HG02970 (cell line): ENCODE data around the gene GSX2.

Experiments used
- ATAC-seq: cut with Tn5 transposase; IDR thresholded peaks from one replicate; pipeline ENCODE4 v1.9.1; 2021; ENCODE audit warnings: mild to moderate bottlenecking, moderate library complexity, moderate number of reproducible peaks; ENCODE audit not compliant: unreplicated experiment, low FRiP score

The GSX2 gene

DNA sequence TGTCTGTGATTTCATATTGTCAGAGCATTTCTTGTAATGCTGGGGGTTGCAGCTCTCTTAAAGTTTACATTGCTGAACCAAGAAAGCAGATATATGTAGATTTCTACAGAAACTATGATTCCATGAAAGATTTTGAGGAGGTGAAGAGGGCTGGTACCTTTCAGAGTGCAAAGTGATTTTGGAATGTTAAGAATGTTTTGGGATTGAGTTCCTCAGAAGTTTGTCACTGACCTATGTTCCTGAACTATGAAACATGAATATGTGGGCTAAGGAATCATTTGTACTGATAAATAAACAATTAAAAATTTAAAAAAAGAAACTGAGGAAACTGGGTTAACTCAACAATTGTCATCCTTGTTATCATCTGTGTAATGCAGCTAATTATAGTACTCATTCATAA is 23.3 kb upstream of the GSX2 start:
- no peak for ATAC-seq

- no peak for ATAC-seq
Measured at GRCh38 chr4:54077812-54078211, 22.2 kb upstream of the GSX2 start.

- ATAC-seq: no peak
Measured at GRCh38 chr4:54082168-54082567, 17.8 kb upstream of the GSX2 start.

DNA sequence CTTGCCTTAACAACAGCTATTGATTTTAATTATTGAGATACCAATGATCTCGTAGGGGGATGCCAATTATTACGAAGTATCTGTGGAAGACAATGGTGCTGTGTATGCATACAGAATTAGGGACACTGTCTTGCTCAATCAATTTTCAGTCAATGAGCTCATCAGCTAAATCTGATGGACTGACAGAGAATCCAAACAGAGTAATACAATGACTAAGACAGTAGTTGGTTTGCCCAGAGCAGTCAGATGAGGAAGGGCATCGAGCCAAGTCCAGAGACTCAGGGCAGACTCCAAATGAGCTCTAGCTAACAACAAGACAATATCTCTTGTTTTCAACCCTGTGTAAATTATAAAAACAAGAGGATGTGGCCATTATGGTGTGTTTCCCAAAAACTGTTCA is 14.7 kb upstream of the GSX2 start:
- no peak for ATAC-seq

- ATAC-seq: no peak
Measured at GRCh38 chr4:54089875-54090274, 10.1 kb upstream of the GSX2 start.

DNA sequence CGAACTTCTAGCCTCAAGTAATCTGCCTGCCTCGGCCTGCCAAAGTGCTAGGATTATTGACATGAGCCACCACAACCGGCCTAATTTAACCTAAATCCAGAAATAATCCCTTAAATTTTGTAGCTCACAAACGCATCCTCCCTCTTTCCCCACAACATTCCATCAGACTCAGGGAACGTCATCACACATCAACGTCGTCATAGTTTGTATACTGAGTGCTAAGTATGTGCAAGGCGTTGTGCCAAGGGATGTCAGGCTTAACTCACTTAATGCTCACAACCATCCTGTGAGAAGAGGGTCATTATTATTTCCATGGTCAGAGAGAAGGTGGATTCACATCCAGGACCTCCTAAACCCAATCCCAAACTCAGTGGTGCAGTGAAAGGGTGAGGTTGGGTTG is 9.6 kb upstream of the GSX2 start:
- ATAC-seq: no peak

GRCh38 chr4:54090804-54091623 is 8.9 kb upstream of the GSX2 start:
- ATAC-seq: peak; percentile 53

DNA sequence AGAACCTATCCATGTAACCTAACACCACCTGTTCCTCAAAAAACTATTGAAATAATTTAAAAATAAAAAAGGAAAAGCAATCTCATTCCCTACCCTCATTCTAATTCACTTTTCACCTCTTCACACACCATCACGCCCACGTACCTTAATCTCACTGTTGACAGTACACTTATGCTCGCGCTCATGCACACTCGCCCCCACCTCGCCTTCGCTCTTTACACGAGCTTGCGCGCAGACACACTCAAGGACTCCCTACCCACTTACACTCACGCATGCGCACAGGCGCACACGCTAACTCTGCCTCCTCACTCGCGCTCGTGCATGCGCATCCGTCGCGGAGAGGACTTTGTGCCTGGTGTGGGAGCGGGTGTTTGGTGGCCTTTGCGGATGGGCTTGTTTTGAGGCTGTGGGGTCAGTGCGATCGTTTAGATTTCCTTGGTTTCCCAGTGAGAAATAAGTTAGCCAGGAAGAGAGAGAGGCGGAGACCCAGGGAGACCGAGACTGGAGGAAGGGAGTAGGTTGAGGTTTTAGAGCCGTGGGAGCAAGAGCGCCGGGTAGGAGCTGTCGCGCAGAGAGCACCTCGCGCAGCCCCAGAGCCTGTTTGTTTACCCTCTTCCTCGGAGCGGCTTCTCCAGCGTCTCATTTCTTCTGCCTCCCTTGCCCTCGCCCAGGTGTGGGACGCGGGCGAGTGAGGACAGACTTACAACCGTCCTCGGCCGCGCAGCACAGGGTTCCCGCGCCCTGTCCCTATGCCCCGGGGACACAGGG is 8.1 kb upstream of the GSX2 start:
- ATAC-seq: no peak

DNA sequence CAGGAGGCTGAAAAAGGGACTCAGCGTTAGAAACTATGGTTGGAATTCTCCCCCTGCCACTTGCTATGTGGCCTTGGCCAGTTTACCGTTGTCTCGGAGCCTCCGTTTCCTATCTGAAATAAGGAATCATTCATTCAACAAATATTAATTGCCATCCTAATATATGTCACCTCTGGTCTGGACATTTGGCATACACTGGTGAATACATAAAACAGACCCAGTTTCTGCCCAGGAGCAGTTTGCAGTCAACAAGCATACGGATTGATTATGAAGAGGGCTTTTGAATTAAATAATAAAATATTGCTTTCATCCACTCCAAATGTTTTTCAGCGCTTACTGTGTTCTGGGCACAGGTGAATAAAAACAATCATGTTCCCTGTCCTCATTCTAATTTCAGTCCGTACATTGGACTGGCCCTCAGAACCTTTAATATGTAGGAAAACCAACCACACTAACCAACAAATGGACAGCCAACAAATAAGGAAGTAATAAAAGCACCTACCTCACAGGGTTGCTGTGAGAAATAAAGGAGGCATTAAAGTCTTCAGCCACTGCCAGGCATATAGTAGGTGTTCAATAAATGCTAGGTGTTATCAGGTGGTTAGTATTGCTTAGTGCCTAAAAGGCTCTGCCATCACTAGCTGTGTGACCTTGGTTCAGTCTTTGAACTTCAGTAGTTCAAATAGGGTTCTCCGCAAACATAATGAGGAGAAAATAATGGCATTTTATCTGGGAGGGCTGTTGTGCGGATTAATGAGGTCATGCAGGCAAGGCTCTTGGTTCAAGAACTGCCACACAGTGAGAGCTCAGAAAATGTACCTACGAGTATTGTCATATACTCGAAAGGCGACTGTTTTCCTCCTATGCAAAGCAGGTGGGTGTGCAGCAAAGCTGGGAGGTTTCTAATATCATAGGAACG is 7.3 kb upstream of the GSX2 start:
- ATAC-seq: no peak

DNA sequence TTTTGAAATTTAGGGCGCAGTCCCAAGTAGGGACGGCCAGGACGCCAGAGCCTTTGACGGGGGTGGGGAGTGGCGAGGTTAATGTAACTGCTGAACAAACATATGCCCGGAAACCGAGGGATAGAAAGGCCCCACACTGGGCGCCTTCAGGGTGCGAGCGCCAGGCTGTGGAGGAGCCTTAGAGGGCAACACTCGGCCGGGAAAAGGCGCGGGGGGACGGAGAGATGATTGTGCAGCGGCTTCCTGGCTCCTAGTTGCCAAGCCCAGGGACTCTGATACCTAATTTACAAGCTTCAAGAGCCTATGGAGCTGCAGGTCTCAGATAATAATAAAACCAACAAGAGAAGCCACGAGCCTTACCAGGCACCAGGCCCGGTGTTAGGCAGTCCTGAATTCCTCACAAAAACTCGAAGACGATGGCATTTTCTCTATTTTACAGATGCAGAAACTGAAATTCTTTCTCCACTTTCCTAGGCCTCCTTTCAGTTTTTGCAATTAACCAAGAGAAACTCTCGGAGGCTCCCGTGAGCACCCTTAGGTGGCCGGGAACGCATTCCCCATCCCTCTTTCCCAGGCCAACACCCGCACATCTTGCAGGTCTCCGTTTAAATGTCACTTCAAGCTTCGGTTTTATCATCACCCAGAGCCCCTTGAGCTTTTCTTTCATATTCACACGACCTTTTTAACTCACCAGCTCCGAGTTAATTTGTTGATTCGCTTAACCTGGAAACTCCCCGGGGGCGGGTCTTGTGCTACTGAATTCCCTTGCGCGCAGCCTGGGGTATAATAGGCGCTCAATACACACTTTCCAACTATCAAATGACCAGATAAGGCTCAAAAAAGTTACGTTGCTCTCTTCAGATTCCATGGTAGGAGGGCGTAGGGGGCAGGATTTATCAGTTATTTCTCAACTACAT is 6.4 kb upstream of the GSX2 start:
- ATAC-seq: no peak

DNA sequence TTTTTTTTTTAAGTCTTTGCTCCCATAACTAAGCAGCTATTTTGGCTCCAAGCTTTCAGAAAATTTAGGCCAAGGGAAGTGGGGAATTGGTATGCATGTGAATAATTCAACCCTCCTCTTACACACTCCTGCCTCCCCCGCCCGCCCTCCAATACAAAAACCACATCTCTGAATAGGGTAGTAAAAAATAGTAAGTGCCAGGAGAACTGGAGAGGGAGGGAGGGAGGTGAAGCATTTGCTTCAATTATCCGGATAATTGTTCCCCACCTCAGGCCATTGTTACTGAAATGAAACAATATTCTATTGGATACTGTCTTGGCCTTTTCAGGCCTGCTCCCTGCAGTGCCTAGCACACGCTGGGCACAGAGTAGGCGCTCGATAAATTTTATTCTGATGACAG is 5.5 kb upstream of the GSX2 start:
- ATAC-seq: no peak

- no peak for ATAC-seq
Measured at GRCh38 chr4:54095110-54095825, 4.7 kb upstream of the GSX2 start.

- ATAC-seq: no peak
Measured at GRCh38 chr4:54096295-54096962, 3.5 kb upstream of the GSX2 start.

DNA sequence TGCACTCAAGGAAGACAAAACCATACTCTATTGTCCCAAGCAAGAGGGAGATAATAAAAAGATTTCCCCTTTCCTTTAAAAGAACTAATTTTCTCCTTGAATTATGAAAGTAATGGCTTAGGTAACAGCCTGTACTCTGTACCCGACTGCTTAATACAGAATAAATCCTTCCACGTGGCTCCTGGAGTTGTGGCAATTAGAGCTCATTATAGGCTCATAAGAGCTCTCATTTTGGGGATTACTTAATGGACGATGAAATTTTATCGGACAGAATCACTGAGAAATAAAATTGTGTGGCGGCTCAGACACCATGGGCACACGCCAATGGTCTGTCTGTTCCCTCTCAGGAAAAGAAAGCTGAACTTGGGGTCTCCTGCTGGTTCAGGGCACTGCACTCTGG is 2.8 kb upstream of the GSX2 start:
- no peak for ATAC-seq

DNA sequence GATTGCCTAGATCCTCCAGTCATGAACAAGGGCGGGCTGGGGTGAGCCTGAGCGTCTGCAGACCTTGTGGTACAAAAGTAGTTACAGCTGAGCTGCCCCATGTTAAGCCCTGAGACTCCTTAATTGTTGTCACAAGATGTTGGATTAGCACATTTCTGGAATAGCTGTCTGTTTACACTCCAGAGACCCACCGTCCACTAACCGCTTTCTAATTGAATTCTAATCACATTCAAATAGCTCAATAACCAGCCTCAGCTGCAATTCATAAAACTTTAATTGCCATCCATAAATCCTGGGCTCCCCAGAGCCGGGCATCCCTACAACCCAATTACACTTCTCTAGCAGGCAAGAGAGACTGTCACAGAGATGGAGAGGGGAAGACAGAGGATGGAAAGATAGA is 1.6 kb upstream of the GSX2 start:
- no peak for ATAC-seq

- ATAC-seq: no peak
Measured at GRCh38 chr4:54099287-54099747, 646 bp upstream of the GSX2 start.

DNA sequence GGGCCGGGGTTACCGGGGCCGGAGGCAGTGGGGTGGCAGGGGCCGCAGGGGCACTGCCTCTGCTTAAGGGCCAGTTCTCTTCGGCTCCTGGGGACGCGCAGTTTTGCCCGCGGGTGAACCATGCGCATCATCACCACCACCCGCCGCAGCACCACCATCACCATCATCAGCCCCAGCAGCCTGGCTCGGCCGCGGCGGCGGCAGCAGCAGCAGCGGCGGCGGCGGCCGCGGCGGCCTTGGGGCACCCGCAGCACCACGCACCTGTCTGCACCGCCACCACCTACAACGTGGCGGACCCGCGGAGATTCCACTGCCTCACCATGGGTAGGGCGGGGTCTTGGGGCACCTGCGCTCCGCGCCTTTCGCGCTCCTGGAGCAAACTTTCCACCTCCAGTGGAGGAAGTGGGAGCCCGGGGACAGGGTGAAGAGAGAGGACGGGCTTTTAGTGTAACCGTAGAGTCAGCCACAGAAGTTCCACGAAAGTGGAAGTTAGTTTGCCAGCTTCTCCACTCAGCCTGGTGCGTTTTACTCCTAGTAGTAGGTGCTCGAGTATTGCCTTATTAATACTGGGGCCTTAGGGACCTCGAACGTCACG is 729 bp downstream of the GSX2 start:
- no peak for ATAC-seq
